GM23338 (cell line): ENCODE measurements around the gene AGAP3. TPM values are rescaled to one million over a fixed set of nuclear protein-coding genes. Genes with fewer than 3 reads are reported as not detected.

ENCODE experiments used
- ATAC-seq: fragments of 200-7000 bp; cut with Tn5 transposase; 3 replicates; pipeline ENCODE4 v1.9.1; 2020
- DNase-seq: peaks from one replicate; pipeline ENCODE4 v3.0.0-alpha.2; 2015; ENCODE audit warnings: low spot score
- H2AFZ ChIP-seq: fragments of 200-600 bp; sonication (generic); 2 replicates; pipeline ENCODE4 v1.8.0; 2016; ENCODE audit warnings: antibody characterized with exemption, mild to moderate bottlenecking, moderate library complexity
- H3F3A ChIP-seq: fragments of 200-600 bp; sonication (generic); replicated peaks from 2 replicates; pipeline ENCODE4 v1.8.0; 2017; ENCODE audit warnings: antibody characterized with exemption, mixed run types, low read depth
- H3K27ac ChIP-seq: fragments of 200-600 bp; sonication (generic); 2 replicates; pipeline ENCODE4 v1.6.1; 2016; ENCODE audit warnings: low read depth
- H3K27me3 ChIP-seq: fragments of 200-600 bp; sonication (generic); 2 replicates; pipeline ENCODE4 v1.8.0; 2016; ENCODE audit warnings: mild to moderate bottlenecking, mixed run types, moderate library complexity; ENCODE audit not compliant: insufficient read depth
- H3K36me3 ChIP-seq: fragments of 200-600 bp; sonication (generic); 2 replicates; pipeline ENCODE4 v1.8.0; 2016; ENCODE audit warnings: mild to moderate bottlenecking; ENCODE audit not compliant: insufficient read depth
- H3K4me1 ChIP-seq: fragments of 200-600 bp; sonication (generic); 2 replicates; pipeline ENCODE4 v1.8.0; 2016; ENCODE audit warnings: mild to moderate bottlenecking, moderate library complexity; ENCODE audit not compliant: insufficient read depth
- H3K4me2 ChIP-seq: fragments of 200-600 bp; sonication (generic); 2 replicates; pipeline ENCODE4 v1.7.1; 2017; ENCODE audit warnings: mixed run types
- H3K4me3 ChIP-seq: fragments of 200-600 bp; sonication (generic); 2 replicates; pipeline ENCODE4 v1.6.1; 2016; ENCODE audit warnings: mixed run types
- H3K79me2 ChIP-seq: fragments of 200-600 bp; sonication (generic); replicated peaks from 2 replicates; pipeline ENCODE4 v1.8.0; 2017; ENCODE audit warnings: mild to moderate bottlenecking; ENCODE audit not compliant: insufficient read depth
- H3K9me2 ChIP-seq: fragments of 200-600 bp; sonication (generic); 2 replicates; pipeline ENCODE4 v1.8.0; 2017; ENCODE audit not compliant: insufficient read depth
- H4K20me1 ChIP-seq: fragments of 200-600 bp; sonication (generic); replicated peaks from 2 replicates; pipeline ENCODE4 v1.8.0; 2017; ENCODE audit warnings: mild to moderate bottlenecking; ENCODE audit not compliant: insufficient read depth
- H3K27ac Mint-ChIP-seq: 2 replicates; pipeline ENCODE4 v1.8.0; 2020; ENCODE audit warnings: inconsistent platforms, mild to moderate bottlenecking, moderate library complexity, mixed read lengths
- H3K27me3 Mint-ChIP-seq: 3 replicates; pipeline ENCODE4 v1.8.0; 2022; ENCODE audit warnings: low read depth, mild to moderate bottlenecking, moderate library complexity, mixed read lengths, inconsistent platforms; ENCODE audit not compliant: insufficient read depth, poor library complexity
- H3K36me3 Mint-ChIP-seq: 3 replicates; pipeline ENCODE4 v1.8.0; 2021; ENCODE audit warnings: low read depth, mild to moderate bottlenecking, inconsistent platforms, moderate library complexity, mixed read lengths
- H3K4me1 Mint-ChIP-seq: 3 replicates; pipeline ENCODE4 v1.8.0; 2020; ENCODE audit warnings: mild to moderate bottlenecking, inconsistent platforms, mixed read lengths
- H3K4me3 Mint-ChIP-seq: 3 replicates; pipeline ENCODE4 v1.8.0; 2021; ENCODE audit warnings: moderate library complexity, mild to moderate bottlenecking, inconsistent platforms, mixed read lengths
- H3K9me3 Mint-ChIP-seq: 3 replicates; pipeline ENCODE4 v1.8.0; 2020; ENCODE audit warnings: moderate library complexity, mild to moderate bottlenecking, inconsistent platforms, mixed read lengths
- CREB1 ChIP-seq: fragments of 250-450 bp; sonication (Bioruptor Pico); IDR thresholded peaks from 2 replicates; pipeline ENCODE4 v1.5.0; 2020; ENCODE audit warnings: low read depth, mild to moderate bottlenecking, moderate library complexity
- CTCF ChIP-seq, 2 experiments: fragments of 200-600 bp in 1 of 2; sonication (generic) in 1 of 2; conservative IDR thresholded peaks; 2 replicates each; pipeline versions ENCODE4 v1.5.1 to v1.6.1; 2016 to 2017; ENCODE audit warnings: antibody characterized with exemption in 2 of 2, low read depth in 2 of 2, mild to moderate bottlenecking in 2 of 2, moderate library complexity in 1 of 2
- ETS1 ChIP-seq: IDR thresholded peaks from 2 replicates; pipeline ENCODE4 v1.6.1; 2016; ENCODE audit warnings: antibody characterized with exemption
- EZH2 ChIP-seq: fragments of 200-600 bp; sonication (generic); IDR thresholded peaks from one replicate; pipeline ENCODE4 v1.8.0; 2017; ENCODE audit warnings: antibody characterized with exemption, mild to moderate bottlenecking, low read depth; ENCODE audit not compliant: unreplicated experiment
- EZH2phosphoT487 ChIP-seq: fragments of 200-600 bp; sonication (generic); IDR thresholded peaks from one replicate; pipeline ENCODE4 v1.8.1; 2018; ENCODE audit warnings: antibody characterized with exemption; ENCODE audit not compliant: unreplicated experiment
- JUNB ChIP-seq: IDR thresholded peaks from one replicate; pipeline ENCODE4 v1.6.1; 2016; ENCODE audit warnings: antibody characterized with exemption; ENCODE audit not compliant: unreplicated experiment
- NANOG ChIP-seq: IDR thresholded peaks from 2 replicates; pipeline ENCODE4 v1.6.1; 2016; ENCODE audit warnings: antibody characterized with exemption, borderline replicate concordance
- POLR2AphosphoS5 ChIP-seq: IDR thresholded peaks from 2 replicates; pipeline ENCODE4 v1.6.1; 2016; ENCODE audit warnings: antibody characterized with exemption, low read depth
- REST ChIP-seq: IDR thresholded peaks from one replicate; pipeline ENCODE4 v1.6.1; 2018; ENCODE audit warnings: antibody characterized with exemption; ENCODE audit not compliant: unreplicated experiment
- STAT1 ChIP-seq: IDR thresholded peaks from one replicate; pipeline ENCODE4 v1.6.1; 2016; ENCODE audit warnings: antibody characterized with exemption; ENCODE audit not compliant: unreplicated experiment
- ZNF114 ChIP-seq: fragments of 250-450 bp; sonication (Bioruptor Pico); IDR thresholded peaks from 2 replicates; pipeline ENCODE4 v1.5.0; 2020; ENCODE audit warnings: mild to moderate bottlenecking, moderate library complexity
- ZNF331 ChIP-seq: fragments of 250-450 bp; sonication (Bioruptor Pico); IDR thresholded peaks from 2 replicates; pipeline ENCODE4 v1.5.0; 2020; ENCODE audit warnings: low read depth, mild to moderate bottlenecking, moderate library complexity
- ZNF462 ChIP-seq: fragments of 250-450 bp; sonication (Bioruptor Pico); IDR thresholded peaks from 2 replicates; pipeline ENCODE4 v1.5.0; 2020; ENCODE audit warnings: mild to moderate bottlenecking, moderate library complexity
- polyA plus RNA-seq: library from polyadenylated mRNA; unstranded; fragments of >200 nt; fragmentation: Nextera tagmentation; extraction: Ambion mirVana; gene quantifications from 2 replicates; pipeline ENCODE4 v1.2.1, GENCODE V29; 2016
- total RNA-seq: library from RNA; depleted of rRNA; stranded (reverse); fragments of >200 nt; shearing (Covaris generic); gene quantifications from 2 replicates; pipeline ENCODE4 v1.2.3, GENCODE V29; 2014

AGAP3 gene
- total and polyA plus RNA-seq, 2 experiments from 2014 or later, result 24.0 to 39.2 TPM

GRCh38 chr7:151103973-151104372 lies 17.7 kb downstream of the AGAP3 start:
- peaks cover 10% of the 10 kb centered on the region for H3K27me3 Mint-ChIP-seq
- Histone ChIP-seq H3K27ac (peak overlapping the region; percentile 82), H3K4me3 (peak overlapping the region; percentile 34; the same call in 1 of the 2 replicates), H3K79me2 (peaks cover 62% of the 10 kb centered on the region), H2AFZ (no peak overlapping the region), H4K20me1 (peaks cover 11% of the 10 kb centered on the region; the same call in 1 of the 2 replicates), H3K4me1 (peaks cover 54% of the 10 kb centered on the region), H3K4me2 (peak overlapping the region; percentile 60), H3K27me3 (no peaks in the 10 kb centered on the region), H3K36me3 (no peaks in the 10 kb centered on the region), H3F3A (peaks cover 16% of the 10 kb centered on the region; the same call in 1 of the 2 replicates), H3K9me2 (no peaks in the 10 kb centered on the region)
- H3K4me1 Mint-ChIP-seq, result peaks cover 47% of the 10 kb centered on the region
- H3K9me3 Mint-ChIP-seq, result no peaks in the 10 kb centered on the region
- peak overlapping the region; percentile 86 for H3K27ac Mint-ChIP-seq
- no peak for TF ChIP-seq POLR2AphosphoS5
- no peak for TF ChIP-seq STAT1
- TF ChIP-seq REST, result no peak
- no peak for TF ChIP-seq CREB1 (CRISPR knock-in tag)
- no peak for TF ChIP-seq NANOG
- no peak for TF ChIP-seq ZNF331 (CRISPR knock-in tag)
- no peak for TF ChIP-seq JUNB
- no peak for TF ChIP-seq ZNF462
- no peak for TF ChIP-seq EZH2
- no peak for TF ChIP-seq ETS1
- no peak for TF ChIP-seq ZNF114
- no peak for TF ChIP-seq CTCF (conservative IDR thresholded peaks at IDR 0.05; ENCODE audit: low read depth in 2 of 2)
- no peak for TF ChIP-seq EZH2phosphoT487
- DNase-seq, result no peak
- H3K4me3 Mint-ChIP-seq, result peak overlapping the region; percentile 55
- H3K36me3 Mint-ChIP-seq, result no peaks in the 10 kb centered on the region; the same call in 2 of the 3 replicates
- ATAC-seq, result no peak
